G401 (cell line): ENCODE results near the gene SLC13A4. TPM values are rescaled to one million over a fixed set of nuclear protein-coding genes. Genes with fewer than 3 reads are reported as not detected.

Experiments used
- DNase-seq: peaks from one replicate; pipeline ENCODE4 v3.0.0-alpha.2; 2015; ENCODE audit warnings: low spot score
- in situ Hi-C: cut with HindIII; loops from 2 replicates; pipeline ENCODE4 v1.10.0; 2016; ENCODE audit warnings: low sequenced_read_pairs, mixed read lengths
- total RNA-seq: library from RNA; depleted of rRNA; stranded (reverse); fragments of >200 nt; shearing (Covaris generic); gene quantifications from 2 replicates; pipeline ENCODE4 v1.2.3, GENCODE V29; 2014

Gene SLC13A4
- total RNA-seq, 1 experiment from 2014 or later = 0.31 TPM

- in situ Hi-C loops = no loop called here
- no peak for DNase-seq
Measured at GRCh38 chr7:135726911-135727673, 894 bp downstream of the SLC13A4 start.

DNA sequence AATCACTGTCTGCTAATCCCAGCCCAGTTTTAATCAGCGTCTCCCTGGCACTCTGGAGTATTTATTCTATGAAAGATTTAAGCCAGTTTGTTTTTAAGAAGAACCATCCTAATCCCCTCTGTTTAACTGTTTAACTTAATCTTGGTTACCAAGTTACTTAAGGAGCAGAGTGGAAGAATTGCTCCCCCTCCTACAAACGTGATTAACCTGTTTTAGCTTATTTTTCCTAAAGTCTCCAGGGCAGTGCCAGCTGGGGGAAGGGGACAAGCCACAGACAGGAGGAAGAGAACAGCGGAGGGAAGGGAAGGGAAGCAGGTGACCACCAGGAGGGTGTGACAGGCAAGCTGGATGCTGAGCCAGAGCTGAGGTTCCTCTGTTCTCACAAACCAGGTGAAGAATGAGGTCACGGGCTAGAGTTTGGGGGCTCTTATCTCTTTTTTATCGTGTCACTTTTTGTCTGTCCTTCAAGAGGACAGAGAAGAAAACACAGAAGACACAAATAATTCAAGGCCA lies 1.7 kb downstream of the SLC13A4 start:
- in situ Hi-C loops = no loop called here
- DNase-seq = no peak

GRCh38 chr7:135723411-135723810 lies 4.6 kb downstream of the SLC13A4 start:
- DNase-seq = no peak
- in situ Hi-C loops = no loop called here

DNA sequence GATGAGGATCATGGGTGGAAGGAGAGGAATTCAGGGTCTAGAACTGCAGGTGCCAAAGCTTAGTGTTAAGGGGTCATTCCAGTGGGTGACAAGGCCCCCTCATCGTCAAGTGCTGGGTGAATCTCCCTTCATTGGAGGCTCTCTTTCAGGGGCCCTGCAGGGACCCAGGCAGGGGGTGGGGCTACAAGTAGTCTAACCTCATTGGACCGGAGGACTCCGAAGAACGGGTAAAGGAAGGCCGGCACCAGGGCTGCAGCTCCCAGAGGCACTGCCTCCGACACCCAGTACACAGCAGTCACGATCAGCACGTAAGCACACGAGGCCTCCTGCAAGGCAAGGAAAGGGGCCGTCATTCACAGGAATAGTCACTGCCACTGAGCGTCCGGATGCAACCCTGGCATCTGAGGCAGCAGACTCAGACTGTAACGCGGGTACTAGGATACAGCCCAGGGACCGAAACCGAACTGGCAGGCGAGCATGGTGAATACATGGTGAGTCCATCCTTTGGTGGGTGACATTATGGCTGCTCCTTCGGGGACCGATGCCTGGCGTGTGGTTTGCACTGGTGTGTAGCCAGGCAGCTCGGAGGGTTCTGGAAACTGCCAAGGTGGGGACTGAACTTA lies 6.7 kb downstream of the SLC13A4 start:
- DNase-seq = no peak
- in situ Hi-C loops = no loop called here

GRCh38 chr7:135719688-135720087 lies 8.3 kb downstream of the SLC13A4 start:
- in situ Hi-C loops = no loop called here
- DNase-seq = no peak

DNA sequence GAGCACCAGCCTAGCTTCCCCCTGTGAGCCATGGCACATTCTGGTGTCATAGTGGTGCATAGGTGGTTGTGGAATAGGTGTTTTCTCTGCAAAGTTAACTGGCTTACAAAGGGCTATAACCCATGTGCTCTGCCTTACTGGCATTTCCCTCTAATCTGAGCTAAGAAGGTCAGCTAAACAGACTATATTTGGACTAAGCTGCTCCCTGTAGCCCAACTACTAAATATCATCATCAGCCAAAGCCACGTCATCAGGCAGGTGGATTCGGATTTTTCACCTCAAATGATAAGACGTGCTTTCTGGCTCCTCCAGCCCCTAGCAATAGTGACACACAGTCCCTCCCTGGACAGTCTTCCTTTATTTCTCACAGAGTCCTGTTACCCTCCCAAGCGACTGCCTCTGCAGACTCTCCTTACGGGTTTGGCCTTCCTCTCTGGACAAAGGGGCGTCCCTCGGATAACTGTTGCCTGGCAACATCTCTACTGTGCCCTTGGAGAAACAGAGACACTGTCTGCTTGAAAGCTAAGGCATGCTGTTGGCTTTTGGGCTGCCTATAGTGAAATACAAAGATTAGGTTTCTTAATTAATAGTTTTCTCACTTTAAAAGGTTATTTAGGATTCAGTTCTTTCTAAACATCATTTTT lies 9.1 kb downstream of the SLC13A4 start:
- in situ Hi-C loops = no loop called here
- DNase-seq = no peak

DNA sequence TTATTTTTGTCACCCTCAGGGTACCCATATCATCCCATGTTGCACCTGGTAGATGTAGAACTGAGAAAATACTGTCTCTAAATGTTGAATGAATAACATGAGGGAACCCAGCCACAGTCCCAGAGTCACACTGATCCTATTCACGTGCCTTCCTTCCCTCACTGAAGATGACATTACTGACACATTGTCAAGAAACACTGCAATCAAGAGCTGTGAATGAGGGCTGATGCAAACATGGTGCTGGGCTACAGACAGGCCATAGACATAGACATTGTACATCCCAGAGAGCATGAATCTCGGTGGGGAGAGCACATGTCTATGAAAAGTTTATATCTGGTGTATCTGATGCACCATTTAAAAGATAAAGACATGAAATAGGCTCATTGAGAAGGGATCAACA lies 9.8 kb downstream of the SLC13A4 start:
- no peak for DNase-seq
- in situ Hi-C loops = no loop called here

GRCh38 chr7:135717693-135718092 lies 10.3 kb downstream of the SLC13A4 start:
- DNase-seq = peak; percentile 93
- in situ Hi-C loops = no loop called here

- peak; percentile 97 for DNase-seq
- in situ Hi-C loops = no loop called here
Measured at GRCh38 chr7:135716677-135717238, 11.2 kb downstream of the SLC13A4 start.

GRCh38 chr7:135715673-135716072 lies 12.3 kb downstream of the SLC13A4 start:
- DNase-seq = peak; percentile 14
- in situ Hi-C loops = no loop called here

- in situ Hi-C loops = no loop called here
- DNase-seq = no peak
Measured at GRCh38 chr7:135715055-135715522, 12.9 kb downstream of the SLC13A4 start.

GRCh38 chr7:135714534-135715009 lies 13.4 kb downstream of the SLC13A4 start:
- peak; percentile 23 for DNase-seq
- in situ Hi-C loops = no loop called here

DNA sequence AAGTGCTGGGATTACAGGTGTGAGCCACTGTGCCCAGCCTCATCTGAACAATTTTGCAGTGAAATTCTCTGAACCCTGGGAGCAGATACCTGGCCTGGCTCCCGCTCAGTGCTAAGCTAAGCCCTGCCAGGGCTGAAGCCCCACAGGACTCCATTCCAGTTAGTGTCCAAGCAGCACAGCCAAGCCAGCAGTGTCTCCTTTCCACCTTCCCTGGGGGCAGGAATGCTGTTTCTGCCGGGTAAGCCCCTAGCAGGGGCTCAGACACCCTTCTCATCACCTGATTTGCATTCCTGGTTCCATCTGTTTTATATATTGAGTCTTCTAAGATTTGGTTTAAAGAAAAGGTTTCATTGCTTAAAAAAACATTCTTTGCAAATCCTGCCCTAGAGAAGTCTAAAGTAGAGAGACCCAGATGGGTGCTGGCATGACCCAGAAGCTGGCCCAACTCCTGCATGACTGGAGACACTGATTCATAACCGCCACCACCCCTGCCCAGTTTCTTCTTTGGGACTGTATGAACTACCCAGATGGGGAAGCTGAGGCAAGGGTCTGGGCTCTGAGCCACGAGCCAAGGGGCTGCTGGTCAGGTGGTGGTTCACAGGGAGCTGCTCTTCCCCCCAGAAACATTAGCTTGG lies 14.0 kb downstream of the SLC13A4 start:
- DNase-seq = no peak
- in situ Hi-C loops = no loop called here

GRCh38 chr7:135712796-135713195 lies 15.2 kb downstream of the SLC13A4 start:
- in situ Hi-C loops = no loop called here
- DNase-seq = no peak

DNA sequence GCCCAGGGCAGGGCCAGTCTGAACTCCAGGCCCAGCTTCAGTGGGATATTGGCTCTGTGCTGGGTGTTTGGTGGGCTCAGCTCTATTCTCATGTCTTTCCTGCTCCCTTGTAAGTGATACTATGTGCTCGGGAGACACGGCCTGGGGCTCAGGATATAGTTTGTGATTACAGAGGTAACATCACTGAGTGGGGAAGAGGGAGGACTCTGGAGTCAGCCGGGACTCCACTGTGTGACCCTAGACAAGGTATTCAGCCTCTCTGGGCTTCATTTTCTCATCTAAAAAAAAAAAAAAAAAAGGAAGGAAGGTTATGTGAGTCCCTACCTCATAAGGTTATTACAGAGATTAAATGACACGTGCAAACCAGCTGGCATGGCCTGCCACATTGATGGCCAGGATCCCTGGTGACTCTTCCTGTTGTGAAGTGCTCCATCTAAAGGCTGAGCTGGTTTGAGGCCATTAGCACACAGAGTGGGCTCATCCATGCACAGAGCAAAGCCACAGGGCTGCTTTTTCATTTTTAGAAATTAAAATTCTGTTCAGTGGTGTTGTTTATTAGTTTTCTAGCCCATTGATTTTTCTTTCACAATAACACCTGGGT lies 15.7 kb downstream of the SLC13A4 start:
- in situ Hi-C loops = no loop called here
- peak; percentile 48 for DNase-seq

DNA sequence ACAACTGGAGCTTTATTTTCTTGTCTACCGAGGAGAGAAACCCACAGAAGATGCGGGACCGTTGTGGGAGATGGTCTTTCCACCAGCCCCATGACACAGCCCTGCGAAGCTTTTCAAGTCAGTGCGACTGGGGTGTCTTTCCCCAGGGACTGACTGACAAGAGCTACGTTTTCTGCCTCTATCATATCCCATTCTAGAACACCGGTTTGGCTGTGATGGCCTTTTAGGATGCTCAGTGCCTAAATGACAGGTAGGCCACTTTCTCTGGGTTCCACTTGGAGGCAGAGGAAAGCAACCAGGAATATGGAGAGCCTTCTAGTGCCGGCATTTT lies 16.9 kb downstream of the SLC13A4 start:
- in situ Hi-C loops = no loop called here
- no peak for DNase-seq

- no peak for DNase-seq
- in situ Hi-C loops = no loop called here
Measured at GRCh38 chr7:135710417-135711138, 17.4 kb downstream of the SLC13A4 start.

- in situ Hi-C loops = no loop called here
- DNase-seq = no peak
Measured at GRCh38 chr7:135709508-135709907, 18.5 kb downstream of the SLC13A4 start.
